ENCODE results near the gene HKDC1.

DNA sequence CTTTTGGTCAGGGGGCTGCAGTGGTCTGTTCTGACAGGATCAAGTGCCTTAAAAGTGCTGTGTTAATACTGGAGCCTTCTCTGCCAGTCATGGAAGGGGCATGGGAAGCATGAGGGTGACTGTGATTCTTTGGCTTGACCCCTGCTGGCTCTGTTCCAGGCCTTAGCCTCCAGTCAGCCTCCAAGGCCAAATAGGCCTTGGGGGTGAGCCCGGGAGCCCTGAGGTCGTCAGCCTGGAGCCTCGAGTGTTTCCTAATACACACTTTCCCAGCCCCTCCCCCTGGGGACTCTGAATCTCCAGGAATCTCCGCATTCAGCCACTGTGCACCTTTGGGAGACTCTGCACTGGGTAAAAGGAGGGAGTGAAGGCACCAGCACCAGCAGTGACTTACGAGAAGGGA is 10.0 kb downstream of the HKDC1 start:
- TF ChIP-seq, protein P1, sequence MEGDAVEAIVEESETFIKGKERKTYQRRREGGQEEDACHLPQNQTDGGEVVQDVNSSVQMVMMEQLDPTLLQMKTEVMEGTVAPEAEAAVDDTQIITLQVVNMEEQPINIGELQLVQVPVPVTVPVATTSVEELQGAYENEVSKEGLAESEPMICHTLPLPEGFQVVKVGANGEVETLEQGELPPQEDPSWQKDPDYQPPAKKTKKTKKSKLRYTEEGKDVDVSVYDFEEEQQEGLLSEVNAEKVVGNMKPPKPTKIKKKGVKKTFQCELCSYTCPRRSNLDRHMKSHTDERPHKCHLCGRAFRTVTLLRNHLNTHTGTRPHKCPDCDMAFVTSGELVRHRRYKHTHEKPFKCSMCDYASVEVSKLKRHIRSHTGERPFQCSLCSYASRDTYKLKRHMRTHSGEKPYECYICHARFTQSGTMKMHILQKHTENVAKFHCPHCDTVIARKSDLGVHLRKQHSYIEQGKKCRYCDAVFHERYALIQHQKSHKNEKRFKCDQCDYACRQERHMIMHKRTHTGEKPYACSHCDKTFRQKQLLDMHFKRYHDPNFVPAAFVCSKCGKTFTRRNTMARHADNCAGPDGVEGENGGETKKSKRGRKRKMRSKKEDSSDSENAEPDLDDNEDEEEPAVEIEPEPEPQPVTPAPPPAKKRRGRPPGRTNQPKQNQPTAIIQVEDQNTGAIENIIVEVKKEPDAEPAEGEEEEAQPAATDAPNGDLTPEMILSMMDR (IDR thresholded peaks at IDR 0.05; ENCODE audit: insufficient read depth, low read length, poor library complexity, severe bottlenecking): no peak
- no peak for TF ChIP-seq EZH2phosphoT487 (conservative IDR thresholded peaks at IDR 0.05; ENCODE audit: low read length)
